SJCRH30 (cell line): Measurements from ENCODE around the gene POLR2J2. TPM values are rescaled to one million over a fixed set of nuclear protein-coding genes. Genes with fewer than 3 reads are reported as not detected.
"Not testable (repeated sequence)": the region's sequence is repeated elsewhere in the genome, so short reads cannot be mapped to it uniquely, and the experiment has no call there.

ENCODE experiments used
- DNase-seq, 2 experiments: peaks; one replicate each; pipeline ENCODE4 v3.0.0-alpha.2; 2015 to 2020
- H3K27ac ChIP-seq: fragments of 250-450 bp; sonication (Bioruptor Pico); 2 replicates; pipeline ENCODE4 v1.5.1; 2020; ENCODE audit warnings: mild to moderate bottlenecking, moderate library complexity
- H3K27me3 ChIP-seq: fragments of 250-450 bp; sonication (Bioruptor Pico); 2 replicates; pipeline ENCODE4 v1.5.1; 2020; ENCODE audit warnings: mild to moderate bottlenecking, moderate library complexity
- H3K36me3 ChIP-seq: fragments of 250-450 bp; sonication (Bioruptor Pico); 2 replicates; pipeline ENCODE4 v1.5.1; 2020; ENCODE audit warnings: mild to moderate bottlenecking, moderate library complexity
- H3K4me1 ChIP-seq: fragments of 250-450 bp; sonication (Bioruptor Pico); 2 replicates; pipeline ENCODE4 v1.5.1; 2020; ENCODE audit warnings: mild to moderate bottlenecking, moderate library complexity
- H3K4me3 ChIP-seq: fragments of 250-450 bp; sonication (Bioruptor Pico); 2 replicates; pipeline ENCODE4 v1.5.1; 2020; ENCODE audit warnings: mild to moderate bottlenecking, moderate library complexity
- H3K9me3 ChIP-seq: fragments of 250-450 bp; sonication (Bioruptor Pico); replicated peaks from 2 replicates; pipeline ENCODE4 v1.5.1; 2020; ENCODE audit warnings: mild to moderate bottlenecking, moderate library complexity
- total RNA-seq: library from RNA; depleted of rRNA; stranded (reverse); fragments of >200 nt; shearing (Covaris generic); gene quantifications from 2 replicates; pipeline ENCODE4 v1.2.3, GENCODE V29; 2014

The POLR2J2 gene
- total RNA-seq, 1 experiment from 2014 or later, result 1.6 TPM

DNA sequence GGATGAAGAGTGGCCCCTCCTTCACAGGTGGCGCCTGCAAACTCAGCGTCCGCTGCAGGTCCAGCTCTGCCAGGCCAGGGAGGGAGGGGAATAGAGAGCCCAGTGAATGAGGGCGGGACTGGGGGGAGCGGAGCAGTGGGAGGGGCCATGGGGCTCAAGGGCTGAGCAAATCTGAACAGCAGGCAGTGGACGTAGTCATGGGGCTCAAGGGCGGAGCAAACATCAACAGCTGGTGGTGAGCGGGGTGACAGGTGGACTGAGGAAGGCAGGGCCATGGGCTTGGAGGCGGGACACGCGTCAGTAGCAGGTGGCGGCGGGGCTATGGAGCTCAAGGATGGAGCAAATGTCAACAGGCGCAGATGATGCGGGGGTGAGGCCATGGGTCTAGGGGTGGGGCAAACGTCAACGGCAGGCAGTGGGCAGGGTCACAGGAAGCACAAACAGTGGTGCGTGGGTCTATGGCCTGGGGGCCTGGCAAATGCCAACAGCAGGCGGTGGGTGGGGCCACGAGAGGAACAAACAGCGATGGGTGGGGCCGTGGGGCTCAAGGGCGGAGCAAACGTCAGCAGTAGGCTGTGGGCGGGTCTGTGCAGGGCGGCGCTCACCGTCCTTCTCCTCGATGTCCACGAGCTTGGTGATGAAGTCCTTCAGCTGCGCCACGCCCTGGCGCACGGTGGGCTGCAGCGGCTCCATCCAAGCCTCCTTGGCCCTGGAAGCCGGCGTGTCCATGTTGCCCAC is 17.0 kb upstream of the POLR2J2 start:
- not testable (repeated sequence) for H3K27ac ChIP-seq, H3K4me3 ChIP-seq, H3K9me3 ChIP-seq, H3K36me3 ChIP-seq, H3K27me3 ChIP-seq, H3K4me1 ChIP-seq, DNase-seq

GRCh38 chr7:102682560-102682959 is 11.1 kb upstream of the POLR2J2 start:
- H3K9me3 ChIP-seq, H3K36me3 ChIP-seq, DNase-seq, H3K27ac ChIP-seq, H3K4me3 ChIP-seq, H3K27me3 ChIP-seq, H3K4me1 ChIP-seq: not testable (repeated sequence)

GRCh38 chr7:102680780-102681179 is 9.3 kb upstream of the POLR2J2 start:
- H3K36me3 ChIP-seq, H3K4me1 ChIP-seq, H3K27ac ChIP-seq, H3K27me3 ChIP-seq, H3K9me3 ChIP-seq, DNase-seq, H3K4me3 ChIP-seq: not testable (repeated sequence)

DNA sequence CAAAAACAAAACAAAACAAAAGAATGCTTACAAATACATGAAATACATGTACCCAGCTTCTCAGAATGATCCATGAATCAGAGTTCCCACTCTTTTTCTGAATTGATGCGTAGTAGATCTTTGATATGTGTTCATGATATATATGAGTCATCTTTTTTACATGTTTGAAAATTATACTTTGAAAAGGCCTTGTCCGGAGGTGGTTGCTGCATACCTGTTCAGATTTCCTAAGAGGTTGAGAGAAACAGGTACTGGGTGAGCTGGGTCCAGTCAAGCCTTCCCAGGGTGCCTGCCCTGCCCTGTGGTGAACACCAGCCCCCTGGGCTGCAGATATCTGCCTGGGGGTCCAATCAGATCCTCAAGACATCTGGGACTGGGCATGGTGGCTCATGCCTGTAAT is 4.1 kb upstream of the POLR2J2 start:
- not testable (repeated sequence) for DNase-seq, H3K9me3 ChIP-seq, H3K4me3 ChIP-seq, H3K4me1 ChIP-seq, H3K36me3 ChIP-seq, H3K27ac ChIP-seq, H3K27me3 ChIP-seq

DNA sequence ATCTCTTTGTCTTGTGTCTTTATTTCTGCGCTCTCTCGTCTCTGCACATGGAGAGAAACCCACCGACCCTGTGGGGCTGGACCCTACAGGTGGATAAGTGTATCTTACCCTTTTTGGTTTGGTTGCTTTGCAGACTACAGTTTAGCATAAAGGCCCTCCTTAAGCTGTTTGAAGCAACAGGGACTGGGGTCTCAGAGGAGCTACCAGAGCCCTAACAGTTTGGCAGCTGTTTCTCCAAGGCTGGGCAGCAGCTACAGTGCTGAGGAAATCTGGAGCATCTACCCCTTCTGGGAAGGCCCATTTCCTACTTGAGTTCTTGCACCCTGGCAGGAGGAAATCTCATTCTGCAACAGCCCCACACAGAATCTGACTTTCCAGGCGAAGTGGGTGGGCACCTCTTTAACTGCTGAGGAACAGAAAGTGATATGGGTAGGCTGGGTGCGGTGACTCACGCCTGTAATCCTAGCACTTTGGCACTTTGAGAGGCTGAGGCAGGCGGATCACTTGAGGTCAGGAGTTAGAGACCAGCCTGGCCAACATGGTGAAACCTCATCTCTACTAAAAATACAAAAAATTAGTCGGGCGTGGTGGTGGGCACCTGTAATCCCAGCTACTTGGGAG is 2.1 kb upstream of the POLR2J2 start:
- H3K4me3 ChIP-seq, H3K27me3 ChIP-seq, H3K9me3 ChIP-seq, H3K4me1 ChIP-seq, DNase-seq, H3K27ac ChIP-seq, H3K36me3 ChIP-seq: not testable (repeated sequence)

GRCh38 chr7:102671956-102672307 is 469 bp upstream of the POLR2J2 start:
- not testable (repeated sequence) for H3K27me3 ChIP-seq, H3K36me3 ChIP-seq, H3K4me1 ChIP-seq, H3K4me3 ChIP-seq, DNase-seq, H3K9me3 ChIP-seq, H3K27ac ChIP-seq

- not testable (repeated sequence) for H3K27ac ChIP-seq, H3K9me3 ChIP-seq, DNase-seq, H3K36me3 ChIP-seq, H3K4me1 ChIP-seq, H3K4me3 ChIP-seq, H3K27me3 ChIP-seq
Measured at GRCh38 chr7:102667523-102667922, 3.9 kb downstream of the POLR2J2 start.

DNA sequence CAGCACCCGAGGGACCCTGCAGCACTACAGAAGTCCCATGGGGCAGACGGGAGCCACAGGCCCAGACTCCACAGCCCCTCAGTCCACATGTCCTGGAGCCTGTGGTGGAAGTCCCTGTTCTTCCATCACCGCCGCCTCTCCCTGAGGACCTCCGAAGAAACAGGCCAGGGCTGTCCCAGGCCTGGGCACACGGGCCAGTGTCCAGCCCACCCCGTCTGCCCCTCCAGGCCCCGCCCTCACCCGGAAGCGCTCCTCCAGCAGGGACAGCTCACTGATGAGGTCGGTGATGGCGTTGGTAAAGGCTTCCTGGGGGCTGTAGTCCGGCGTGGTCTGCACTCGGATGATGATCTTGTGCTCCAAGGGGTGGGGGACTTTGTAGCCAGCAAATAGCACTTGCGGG is 4.6 kb downstream of the POLR2J2 start:
- not testable (repeated sequence) for H3K9me3 ChIP-seq, H3K27ac ChIP-seq, H3K27me3 ChIP-seq, H3K4me3 ChIP-seq, H3K36me3 ChIP-seq, DNase-seq, H3K4me1 ChIP-seq

GRCh38 chr7:102664765-102665164 is 6.7 kb downstream of the POLR2J2 start:
- H3K36me3 ChIP-seq, H3K4me3 ChIP-seq, DNase-seq, H3K9me3 ChIP-seq, H3K27me3 ChIP-seq, H3K4me1 ChIP-seq, H3K27ac ChIP-seq: not testable (repeated sequence)

DNA sequence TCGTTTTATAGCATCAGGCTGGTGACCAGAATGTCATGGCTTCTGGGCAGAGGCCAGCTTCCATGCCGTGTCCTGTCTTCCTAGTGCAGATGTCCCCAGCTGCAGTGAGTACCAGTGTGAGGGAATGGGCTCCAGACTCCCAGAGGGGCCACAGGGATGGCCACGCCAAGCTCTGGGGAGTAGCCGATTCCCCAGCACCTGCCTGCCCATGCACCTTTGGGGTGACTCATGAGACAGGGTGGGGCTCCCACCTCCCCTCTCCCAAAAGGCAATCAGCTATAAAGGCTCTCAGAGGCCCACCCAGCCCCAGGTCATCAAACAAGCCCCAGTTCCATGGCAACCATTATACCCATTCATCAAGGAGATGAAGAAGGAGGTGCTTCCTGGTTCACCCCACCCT is 21.5 kb downstream of the POLR2J2 start, which contains the start of gene SPDYE2B:
SPDYE2B (plus strand) TSS at position 396 of the 400 bp plus-strand sequence. CDS start 2,030 bp downstream, outside the sequence.
- H3K27ac ChIP-seq, H3K4me3 ChIP-seq, H3K9me3 ChIP-seq: not testable (repeated sequence)

DNA sequence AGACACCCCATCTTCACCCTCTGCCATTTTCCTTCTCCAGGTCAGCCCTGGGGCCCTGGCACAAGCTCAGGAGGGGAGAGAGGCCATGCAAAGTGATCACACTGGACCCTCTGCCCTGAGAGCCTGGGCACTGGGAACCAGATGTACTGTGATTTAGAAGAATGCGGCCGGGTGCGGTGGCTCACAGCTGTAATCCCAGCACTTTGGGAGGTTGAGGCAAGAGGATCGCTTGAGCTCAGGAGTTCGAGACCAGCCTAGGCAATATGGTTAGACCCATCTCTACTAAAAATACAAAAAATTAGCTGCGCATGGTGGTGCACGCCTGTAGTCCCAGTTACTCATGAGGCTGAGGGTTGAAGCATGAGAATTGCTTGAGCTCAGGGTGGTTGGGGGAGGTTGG is 23.6 kb downstream of the POLR2J2 start:
- H3K36me3 ChIP-seq, H3K27ac ChIP-seq, H3K4me3 ChIP-seq, H3K27me3 ChIP-seq, H3K4me1 ChIP-seq, DNase-seq, H3K9me3 ChIP-seq: not testable (repeated sequence)

More for the DNA sequence above, 21.5 kb downstream of the POLR2J2 start, which contains the start of gene SPDYE2B:
- not testable (repeated sequence) for DNase-seq, H3K36me3 ChIP-seq, H3K4me1 ChIP-seq, H3K27me3 ChIP-seq

GRCh38 chr7:102643404-102643803 is 28.1 kb downstream of the POLR2J2 start:
- H3K4me3 ChIP-seq, DNase-seq, H3K36me3 ChIP-seq, H3K27me3 ChIP-seq, H3K27ac ChIP-seq, H3K9me3 ChIP-seq, H3K4me1 ChIP-seq: not testable (repeated sequence)

DNA sequence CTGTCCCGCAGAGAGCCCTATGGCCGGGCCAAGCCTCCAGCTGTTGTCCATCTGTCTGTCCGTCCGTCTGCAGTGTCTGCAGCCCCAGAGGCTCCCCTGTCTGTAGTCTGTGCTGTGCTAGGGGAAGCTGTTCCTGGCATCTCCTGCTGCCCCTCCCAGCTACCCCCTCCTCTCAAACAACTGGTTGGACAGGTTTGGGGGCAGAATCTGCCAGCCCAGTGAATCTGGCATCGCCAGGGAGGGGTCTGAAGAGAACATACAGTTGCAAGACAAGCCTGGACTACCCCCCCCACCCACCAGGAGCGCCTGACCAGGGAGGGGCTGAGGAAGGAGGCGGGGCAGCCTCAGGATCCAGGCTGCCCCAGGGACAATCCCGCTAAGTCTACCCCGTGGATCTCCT is 28.8 kb downstream of the POLR2J2 start, which contains the start of gene UPK3BL1:
UPK3BL1 (minus strand) TSS at position 101 of the 400 bp plus-strand sequence; CDS start at position 51, 50 bp downstream.
- not testable (repeated sequence) for H3K9me3 ChIP-seq, H3K4me3 ChIP-seq, DNase-seq, H3K27ac ChIP-seq, H3K36me3 ChIP-seq, H3K4me1 ChIP-seq, H3K27me3 ChIP-seq

GRCh38 chr7:102638848-102639247 is 32.6 kb downstream of the POLR2J2 start:
- not testable (repeated sequence) for H3K4me1 ChIP-seq, H3K36me3 ChIP-seq, H3K27ac ChIP-seq, H3K27me3 ChIP-seq, H3K9me3 ChIP-seq, H3K4me3 ChIP-seq
- DNase-seq, result peak; percentile 0 to 1

DNA sequence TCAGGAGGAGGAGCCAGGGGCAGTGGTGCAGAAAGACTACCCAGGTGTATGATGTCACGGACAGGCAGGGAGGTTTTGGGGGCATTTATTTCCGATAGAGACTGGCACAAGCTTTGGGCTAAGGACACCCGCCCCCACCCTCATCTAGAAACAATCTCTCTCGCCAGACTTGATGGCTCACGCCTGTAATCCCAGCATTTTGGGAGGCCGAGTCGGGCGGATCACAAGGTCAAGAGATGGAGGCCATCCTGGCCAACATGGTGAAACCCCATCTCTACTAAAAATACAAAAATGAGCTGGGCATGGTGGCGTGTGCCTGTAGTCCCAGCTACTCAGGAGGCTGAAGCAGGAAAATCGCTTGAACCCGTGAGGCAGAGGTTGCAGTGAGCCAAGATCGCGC is 34.5 kb downstream of the POLR2J2 start:
- not testable (repeated sequence) for H3K36me3 ChIP-seq, DNase-seq, H3K9me3 ChIP-seq, H3K27ac ChIP-seq, H3K4me3 ChIP-seq, H3K27me3 ChIP-seq, H3K4me1 ChIP-seq

- not testable (repeated sequence) for H3K4me1 ChIP-seq, H3K27ac ChIP-seq, DNase-seq, H3K36me3 ChIP-seq, H3K27me3 ChIP-seq, H3K9me3 ChIP-seq, H3K4me3 ChIP-seq
Measured at GRCh38 chr7:102635354-102635753, 36.1 kb downstream of the POLR2J2 start.
